HCT116 (cell line): ENCODE results near the gene PPP1R15A. TPM values are rescaled to one million over a fixed set of nuclear protein-coding genes. Genes with fewer than 3 reads are reported as not detected.

Experiments
- ATAC-seq: fragments of 200-7000 bp; cut with Tn5 transposase; 2 replicates; pipeline ENCODE4 v1.9.1; 2020; ENCODE audit warnings: mild to moderate bottlenecking, moderate library complexity
- BruUV-seq: library from RNA; stranded (reverse); fragments of 400-500 nt; replicated peaks from 2 replicates; lab custom pipeline; 2021; lab: Mats Ljungman, UMichigan
- CTCF ChIA-PET: fragments of 300-600 bp; sonication (Branson Sonifier 250); formaldehyde crosslinking; loops from one replicate; lab custom pipeline; 2021; ENCODE audit warnings: antibody characterized with exemption; lab: Charles Lee
- POLR2A ChIA-PET: fragments of 300-600, 350-600 bp; sonication (Branson Sonifier 250); formaldehyde crosslinking; loops from one replicate; lab custom pipeline; 2021; ENCODE audit warnings: antibody characterized with exemption; lab: Charles Lee
- RAD21 ChIA-PET, 2 experiments: fragments of 300-600 bp; sonication (Branson Sonifier 250); formaldehyde crosslinking; loops; one replicate each; lab custom pipeline; 2023; ENCODE audit warnings: low total read pairs in 2 of 2; ENCODE audit not compliant: uncharacterized antibody in 2 of 2, unreplicated experiment in 2 of 2, low non-redundant PET in 1 of 2; lab: Charles Lee
- DNase-seq: peaks from one replicate; pipeline ENCODE4 v3.0.0-alpha.2; 2010; ENCODE audit warnings: low read depth, low spot score
- H2AFZ ChIP-seq: fragments of 200-600 bp; shearing (Covaris generic), sonication (generic); 2 replicates; pipeline ENCODE4 v1.6.1; 2017; ENCODE audit warnings: low read depth, mixed run types, mixed read lengths, antibody characterized with exemption, low read length; ENCODE audit not compliant: poor library complexity, severe bottlenecking
- H3K27ac ChIP-seq: 2 replicates; pipeline ENCODE4 v1.5.1; 2012; ENCODE audit warnings: low read depth, low read length
- H3K27me3 ChIP-seq: fragments of 200-600 bp; sonication (generic); 2 replicates; pipeline ENCODE4 v1.6.1; 2016; ENCODE audit warnings: mixed run types, low read length, mixed read lengths; ENCODE audit not compliant: insufficient read depth
- H3K36me3 ChIP-seq, 2 experiments: fragments of 200-500 bp in 1 of 2; fragments of 200-600 bp in 1 of 2; sonication (Bioruptor generic) in 1 of 2; sonication (generic) in 1 of 2; 2 replicates each; pipeline versions ENCODE4 v1.5.1 to v1.6.1; 2014 to 2016; ENCODE audit warnings: low read length in 2 of 2, inconsistent platforms in 1 of 2, mixed read lengths in 1 of 2, mixed run types in 1 of 2; ENCODE audit not compliant: insufficient read depth in 2 of 2, control insufficient read depth in 1 of 2
- H3K4me1 ChIP-seq, 2 experiments: fragments of 200-600 bp in 1 of 2; sonication (generic) in 1 of 2; 2 replicates each; pipeline versions ENCODE4 v1.5.1 to v1.6.1; 2012 to 2017; ENCODE audit warnings: low read length in 2 of 2, inconsistent platforms in 1 of 2, mild to moderate bottlenecking in 1 of 2, mixed read lengths in 1 of 2, mixed run types in 1 of 2, moderate library complexity in 1 of 2; ENCODE audit not compliant: insufficient read depth in 2 of 2, control insufficient read depth in 1 of 2
- H3K4me2 ChIP-seq: fragments of 200-600 bp; sonication (generic); 2 replicates; pipeline ENCODE4 v1.6.1; 2017; ENCODE audit warnings: mixed run types, low read length, mixed read lengths
- H3K4me3 ChIP-seq, 2 experiments: fragments of 200-600 bp in 1 of 2; sonication (generic) in 1 of 2; replicated peaks in 1 of 2; 2 replicates each; pipeline ENCODE4 v1.5.1; 2011 to 2016; ENCODE audit warnings: low read length in 2 of 2, control low read depth in 1 of 2, low read depth in 1 of 2, mild to moderate bottlenecking in 1 of 2, mixed read lengths in 1 of 2, mixed run types in 1 of 2
- H3K79me2 ChIP-seq: fragments of 200-600 bp; sonication (generic); 2 replicates; pipeline ENCODE4 v1.6.1; 2017; ENCODE audit warnings: mild to moderate bottlenecking, mixed run types, low read length, moderate library complexity, mixed read lengths; ENCODE audit not compliant: insufficient read depth
- H3K9ac ChIP-seq: fragments of 200-600 bp; sonication (generic); 2 replicates; pipeline ENCODE4 v1.6.1; 2016; ENCODE audit warnings: low read length, mixed read lengths
- H3K9me2 ChIP-seq: fragments of 200-600 bp; sonication (generic), shearing (Covaris generic); 2 replicates; pipeline ENCODE4 v1.6.1; 2017; ENCODE audit warnings: mixed run types, mild to moderate bottlenecking, moderate library complexity; ENCODE audit not compliant: insufficient read depth
- H3K9me3 ChIP-seq, 2 experiments: fragments of 200-500 bp in 1 of 2; fragments of 200-600 bp in 1 of 2; sonication (Bioruptor generic) in 1 of 2; sonication (generic) in 1 of 2; 2 replicates each; pipeline ENCODE4 v1.6.1; 2014 to 2017; ENCODE audit warnings: low read length in 2 of 2, mixed read lengths in 2 of 2, inconsistent platforms in 1 of 2, low read depth in 1 of 2, mild to moderate bottlenecking in 1 of 2, mixed run types in 1 of 2, moderate library complexity in 1 of 2; ENCODE audit not compliant: control insufficient read depth in 1 of 2, insufficient read depth in 1 of 2
- H4K20me1 ChIP-seq: fragments of 200-600 bp; sonication (generic), shearing (Covaris generic); 2 replicates; pipeline ENCODE4 v1.6.1; 2017; ENCODE audit warnings: mixed run types, mild to moderate bottlenecking, moderate library complexity; ENCODE audit not compliant: insufficient read depth
- CBX3 ChIP-seq: IDR thresholded peaks from 2 replicates; pipeline ENCODE4 v1.6.1; 2012; ENCODE audit warnings: low read depth
- CEBPB ChIP-seq: IDR thresholded peaks from 2 replicates; pipeline ENCODE4 v1.6.1; 2012; ENCODE audit warnings: low read depth
- ELF1 ChIP-seq: IDR thresholded peaks from 2 replicates; pipeline ENCODE4 v1.6.1; 2012; ENCODE audit warnings: low read depth, borderline replicate concordance
- EZH2 ChIP-seq: fragments of 200-600 bp; sonication (generic); IDR thresholded peaks from 2 replicates; pipeline ENCODE4 v1.6.1; 2017; ENCODE audit warnings: antibody characterized with exemption, mixed run types
- EZH2phosphoT487 ChIP-seq: fragments of 200-600 bp; IDR thresholded peaks from 2 replicates; pipeline ENCODE4 v1.6.1; 2018; ENCODE audit warnings: antibody characterized with exemption, borderline replicate concordance
- FOSL1 ChIP-seq: IDR thresholded peaks from 2 replicates; pipeline ENCODE4 v1.6.1; 2012; ENCODE audit warnings: low read depth
- POLR2A ChIP-seq: IDR thresholded peaks from 2 replicates; pipeline ENCODE4 v1.7.0; 2011; ENCODE audit warnings: borderline replicate concordance; ENCODE audit not compliant: insufficient read depth, insufficient read length; ENCODE audit errors: extremely low read depth
- POLR2AphosphoS5 ChIP-seq: IDR thresholded peaks from 2 replicates; pipeline ENCODE4 v1.6.1; 2011; ENCODE audit warnings: mild to moderate bottlenecking, low read depth, low read length, moderate library complexity
- REST ChIP-seq: IDR thresholded peaks from 2 replicates; pipeline ENCODE4 v1.6.1; 2012; ENCODE audit warnings: low read depth
- SRF ChIP-seq: IDR thresholded peaks from 2 replicates; pipeline ENCODE4 v1.6.1; 2012; ENCODE audit warnings: low read depth
- TCF7L2 ChIP-seq: IDR thresholded peaks from 2 replicates; pipeline ENCODE4 v1.7.0; 2011; ENCODE audit warnings: borderline replicate concordance, inconsistent platforms; ENCODE audit not compliant: insufficient read depth, insufficient read length; ENCODE audit errors: extremely low read depth
- YY1 ChIP-seq: IDR thresholded peaks from 2 replicates; pipeline ENCODE4 v1.6.1; 2011; ENCODE audit warnings: low read length, low read depth, moderate library complexity, mild to moderate bottlenecking; ENCODE audit not compliant: insufficient replicate concordance; ENCODE audit errors: extremely low read depth
- ZNF274 ChIP-seq: fragments of 200-500 bp; sonication (Bioruptor generic); IDR thresholded peaks from 2 replicates; pipeline ENCODE4 v1.6.1; 2014; ENCODE audit warnings: mild to moderate bottlenecking, low read depth, low read length, inconsistent platforms
- intact Hi-C: fragments of 100-400 bp; cut with micrococcal nuclease; formaldehyde crosslinking; loops from 2 replicates; pipeline ENCODE4 v1.10.0; 2022
- total RNA-seq: library from RNA; stranded (reverse); gene quantifications from one replicate; pipeline ENCODE4 v1.2.1, GENCODE V29; 2021; ENCODE audit not compliant: unreplicated experiment
- TF ChIP-seq, protein P1 (sequence below): IDR thresholded peaks from 2 replicates; pipeline ENCODE4 v1.6.1; 2011; ENCODE audit warnings: mild to moderate bottlenecking, low read length, moderate library complexity; ENCODE audit not compliant: insufficient replicate concordance; ENCODE audit errors: extremely low read depth

Gene PPP1R15A
- total RNA-seq, 1 experiment from 2014 or later = 50.3 TPM

- Histone ChIP-seq H3K4me2 (no peak overlapping the region), H3K9me3 (no peaks in the 10 kb centered on the region), H3K27ac (no peak overlapping the region), H3K9me2 (no peaks in the 10 kb centered on the region), H3K4me1 (no peaks in the 10 kb centered on the region), H2AFZ (no peak overlapping the region), H3K36me3 (peaks cover 7 to 18% of the 10 kb centered on the region in 2 experiments), H3K4me3 (no peak overlapping the region), H4K20me1 (no peaks in the 10 kb centered on the region), H3K9ac (no peak overlapping the region), H3K79me2 (no peaks in the 10 kb centered on the region), H3K27me3 (no peaks in the 10 kb centered on the region)
- ChIA-PET CTCF (interaction anchor here (1.6 kb wide), 1 partner anchor 13 kb away, joined by 3 read pairs; the partner anchor contains the start of gene NUCB1), POLR2A (interaction anchor here (1.8 kb wide), 1 partner anchor 13 kb away, joined by 5 read pairs; the partner anchor contains the start of gene NUCB1), RAD21 (no interaction called here)
- BruUV-seq = no TSS peak
- ATAC-seq = peak; percentile 67
- TF ChIP-seq CBX3 = no peak
- TF ChIP-seq SRF = no peak
- no peak for TF ChIP-seq YY1
- no peak for TF ChIP-seq FOSL1
- no peak for TF ChIP-seq ZNF274
- TF ChIP-seq EZH2phosphoT487 = no peak
- TF ChIP-seq EZH2 = no peak
- TF ChIP-seq ELF1 = no peak
- no peak for TF ChIP-seq POLR2A
- intact Hi-C loops = no loop called here
- no peak for DNase-seq
Measured at GRCh38 chr19:48913114-48913889, 41.1 kb downstream of the PPP1R15A start.

- Histone ChIP-seq H3K4me2 (no peak overlapping the region), H3K79me2 (no peaks in the 10 kb centered on the region), H3K27me3 (no peaks in the 10 kb centered on the region), H2AFZ (no peak overlapping the region), H3K4me3 (no peak overlapping the region), H3K4me1 (no peaks in the 10 kb centered on the region), H4K20me1 (no peaks in the 10 kb centered on the region), H3K9ac (no peak overlapping the region), H3K36me3 (peaks cover 7 to 21% of the 10 kb centered on the region in 2 experiments), H3K27ac (no peak overlapping the region), H3K9me3 (no peaks in the 10 kb centered on the region), H3K9me2 (no peaks in the 10 kb centered on the region)
- no peak for DNase-seq
- ChIA-PET POLR2A (no interaction called here), CTCF (no interaction called here), RAD21 (no interaction called here)
- BruUV-seq = no TSS peak
- intact Hi-C loops = no loop called here
- no peak for ATAC-seq
- TF ChIP-seq REST (no peak), EZH2phosphoT487 (no peak), TCF7L2 (no peak), POLR2AphosphoS5 (no peak), CEBPB (no peak), ZNF274 (no peak), EZH2 (no peak)
- TF ChIP-seq, protein P1, sequence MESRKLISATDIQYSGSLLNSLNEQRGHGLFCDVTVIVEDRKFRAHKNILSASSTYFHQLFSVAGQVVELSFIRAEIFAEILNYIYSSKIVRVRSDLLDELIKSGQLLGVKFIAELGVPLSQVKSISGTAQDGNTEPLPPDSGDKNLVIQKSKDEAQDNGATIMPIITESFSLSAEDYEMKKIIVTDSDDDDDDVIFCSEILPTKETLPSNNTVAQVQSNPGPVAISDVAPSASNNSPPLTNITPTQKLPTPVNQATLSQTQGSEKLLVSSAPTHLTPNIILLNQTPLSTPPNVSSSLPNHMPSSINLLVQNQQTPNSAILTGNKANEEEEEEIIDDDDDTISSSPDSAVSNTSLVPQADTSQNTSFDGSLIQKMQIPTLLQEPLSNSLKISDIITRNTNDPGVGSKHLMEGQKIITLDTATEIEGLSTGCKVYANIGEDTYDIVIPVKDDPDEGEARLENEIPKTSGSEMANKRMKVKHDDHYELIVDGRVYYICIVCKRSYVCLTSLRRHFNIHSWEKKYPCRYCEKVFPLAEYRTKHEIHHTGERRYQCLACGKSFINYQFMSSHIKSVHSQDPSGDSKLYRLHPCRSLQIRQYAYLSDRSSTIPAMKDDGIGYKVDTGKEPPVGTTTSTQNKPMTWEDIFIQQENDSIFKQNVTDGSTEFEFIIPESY = no peak
Measured at GRCh38 chr19:48914181-48914580, 42.0 kb downstream of the PPP1R15A start.
